HCT116 (cell line): ENCODE data around the gene ZNF516. TPM values are rescaled to one million over a fixed set of nuclear protein-coding genes. Genes with fewer than 3 reads are reported as not detected.

Experiments
- ATAC-seq: fragments of 200-7000 bp; cut with Tn5 transposase; 2 replicates; pipeline ENCODE4 v1.9.1; 2020; ENCODE audit warnings: mild to moderate bottlenecking, moderate library complexity
- BruUV-seq: library from RNA; stranded (reverse); fragments of 400-500 nt; replicated peaks from 2 replicates; lab custom pipeline; 2021; lab: Mats Ljungman, UMichigan
- CTCF ChIA-PET: fragments of 300-600 bp; sonication (Branson Sonifier 250); formaldehyde crosslinking; loops from one replicate; lab custom pipeline; 2021; ENCODE audit warnings: antibody characterized with exemption; lab: Charles Lee
- POLR2A ChIA-PET: fragments of 300-600, 350-600 bp; sonication (Branson Sonifier 250); formaldehyde crosslinking; loops from one replicate; lab custom pipeline; 2021; ENCODE audit warnings: antibody characterized with exemption; lab: Charles Lee
- RAD21 ChIA-PET, 2 experiments: fragments of 300-600 bp; sonication (Branson Sonifier 250); formaldehyde crosslinking; loops; one replicate each; lab custom pipeline; 2023; ENCODE audit warnings: low total read pairs in 2 of 2; ENCODE audit not compliant: uncharacterized antibody in 2 of 2, unreplicated experiment in 2 of 2, low non-redundant PET in 1 of 2; lab: Charles Lee
- DNase-seq: peaks from one replicate; pipeline ENCODE4 v3.0.0-alpha.2; 2010; ENCODE audit warnings: low read depth, low spot score
- H2AFZ ChIP-seq: fragments of 200-600 bp; shearing (Covaris generic), sonication (generic); 2 replicates; pipeline ENCODE4 v1.6.1; 2017; ENCODE audit warnings: low read depth, mixed run types, mixed read lengths, antibody characterized with exemption, low read length; ENCODE audit not compliant: poor library complexity, severe bottlenecking
- H3K27ac ChIP-seq: 2 replicates; pipeline ENCODE4 v1.5.1; 2012; ENCODE audit warnings: low read depth, low read length
- H3K27me3 ChIP-seq: fragments of 200-600 bp; sonication (generic); 2 replicates; pipeline ENCODE4 v1.6.1; 2016; ENCODE audit warnings: mixed run types, low read length, mixed read lengths; ENCODE audit not compliant: insufficient read depth
- H3K36me3 ChIP-seq, 2 experiments: fragments of 200-500 bp in 1 of 2; fragments of 200-600 bp in 1 of 2; sonication (Bioruptor generic) in 1 of 2; sonication (generic) in 1 of 2; 2 replicates each; pipeline versions ENCODE4 v1.5.1 to v1.6.1; 2014 to 2016; ENCODE audit warnings: low read length in 2 of 2, inconsistent platforms in 1 of 2, mixed read lengths in 1 of 2, mixed run types in 1 of 2; ENCODE audit not compliant: insufficient read depth in 2 of 2, control insufficient read depth in 1 of 2
- H3K4me1 ChIP-seq, 2 experiments: fragments of 200-600 bp in 1 of 2; sonication (generic) in 1 of 2; 2 replicates each; pipeline versions ENCODE4 v1.5.1 to v1.6.1; 2012 to 2017; ENCODE audit warnings: low read length in 2 of 2, inconsistent platforms in 1 of 2, mild to moderate bottlenecking in 1 of 2, mixed read lengths in 1 of 2, mixed run types in 1 of 2, moderate library complexity in 1 of 2; ENCODE audit not compliant: insufficient read depth in 2 of 2, control insufficient read depth in 1 of 2
- H3K4me2 ChIP-seq: fragments of 200-600 bp; sonication (generic); 2 replicates; pipeline ENCODE4 v1.6.1; 2017; ENCODE audit warnings: mixed run types, low read length, mixed read lengths
- H3K4me3 ChIP-seq, 2 experiments: fragments of 200-600 bp in 1 of 2; sonication (generic) in 1 of 2; replicated peaks in 1 of 2; 2 replicates each; pipeline ENCODE4 v1.5.1; 2011 to 2016; ENCODE audit warnings: low read length in 2 of 2, control low read depth in 1 of 2, low read depth in 1 of 2, mild to moderate bottlenecking in 1 of 2, mixed read lengths in 1 of 2, mixed run types in 1 of 2
- H3K79me2 ChIP-seq: fragments of 200-600 bp; sonication (generic); 2 replicates; pipeline ENCODE4 v1.6.1; 2017; ENCODE audit warnings: mild to moderate bottlenecking, mixed run types, low read length, moderate library complexity, mixed read lengths; ENCODE audit not compliant: insufficient read depth
- H3K9ac ChIP-seq: fragments of 200-600 bp; sonication (generic); 2 replicates; pipeline ENCODE4 v1.6.1; 2016; ENCODE audit warnings: low read length, mixed read lengths
- H3K9me2 ChIP-seq: fragments of 200-600 bp; sonication (generic), shearing (Covaris generic); 2 replicates; pipeline ENCODE4 v1.6.1; 2017; ENCODE audit warnings: mixed run types, mild to moderate bottlenecking, moderate library complexity; ENCODE audit not compliant: insufficient read depth
- H3K9me3 ChIP-seq, 2 experiments: fragments of 200-500 bp in 1 of 2; fragments of 200-600 bp in 1 of 2; sonication (Bioruptor generic) in 1 of 2; sonication (generic) in 1 of 2; 2 replicates each; pipeline ENCODE4 v1.6.1; 2014 to 2017; ENCODE audit warnings: low read length in 2 of 2, mixed read lengths in 2 of 2, inconsistent platforms in 1 of 2, low read depth in 1 of 2, mild to moderate bottlenecking in 1 of 2, mixed run types in 1 of 2, moderate library complexity in 1 of 2; ENCODE audit not compliant: control insufficient read depth in 1 of 2, insufficient read depth in 1 of 2
- H4K20me1 ChIP-seq: fragments of 200-600 bp; sonication (generic), shearing (Covaris generic); 2 replicates; pipeline ENCODE4 v1.6.1; 2017; ENCODE audit warnings: mixed run types, mild to moderate bottlenecking, moderate library complexity; ENCODE audit not compliant: insufficient read depth
- CBX3 ChIP-seq: IDR thresholded peaks from 2 replicates; pipeline ENCODE4 v1.6.1; 2012; ENCODE audit warnings: low read depth
- CEBPB ChIP-seq: IDR thresholded peaks from 2 replicates; pipeline ENCODE4 v1.6.1; 2012; ENCODE audit warnings: low read depth
- CTCF ChIP-seq, 3 experiments: fragments of 200-600 bp in 1 of 3; sonication (generic) in 1 of 3; IDR thresholded peaks in 2 of 3; conservative IDR thresholded peaks in 1 of 3; 2 replicates each; pipeline ENCODE4 v1.5.1; 2012 to 2017; ENCODE audit warnings: low read depth in 2 of 3, low read length in 2 of 3, antibody characterized with exemption in 1 of 3, borderline replicate concordance in 1 of 3, control low read depth in 1 of 3, mild to moderate bottlenecking in 1 of 3, mixed read lengths in 1 of 3, mixed run types in 1 of 3, moderate library complexity in 1 of 3; ENCODE audit not compliant: insufficient read depth in 1 of 3
- EGR1 ChIP-seq: IDR thresholded peaks from 2 replicates; pipeline ENCODE4 v1.6.1; 2012; ENCODE audit warnings: low read depth
- ELF1 ChIP-seq: IDR thresholded peaks from 2 replicates; pipeline ENCODE4 v1.6.1; 2012; ENCODE audit warnings: low read depth, borderline replicate concordance
- EZH2 ChIP-seq: fragments of 200-600 bp; sonication (generic); IDR thresholded peaks from 2 replicates; pipeline ENCODE4 v1.6.1; 2017; ENCODE audit warnings: antibody characterized with exemption, mixed run types
- RAD21 ChIP-seq: IDR thresholded peaks from 2 replicates; pipeline ENCODE4 v1.6.1; 2012; ENCODE audit warnings: low read depth, mild to moderate bottlenecking
- REST ChIP-seq: IDR thresholded peaks from 2 replicates; pipeline ENCODE4 v1.6.1; 2012; ENCODE audit warnings: low read depth
- SP1 ChIP-seq: IDR thresholded peaks from 2 replicates; pipeline ENCODE4 v1.6.1; 2012; ENCODE audit warnings: low read depth
- SRF ChIP-seq: IDR thresholded peaks from 2 replicates; pipeline ENCODE4 v1.6.1; 2012; ENCODE audit warnings: low read depth
- YY1 ChIP-seq: IDR thresholded peaks from 2 replicates; pipeline ENCODE4 v1.6.1; 2011; ENCODE audit warnings: low read length, low read depth, moderate library complexity, mild to moderate bottlenecking; ENCODE audit not compliant: insufficient replicate concordance; ENCODE audit errors: extremely low read depth
- ZBTB33 ChIP-seq: IDR thresholded peaks from 2 replicates; pipeline ENCODE4 v1.6.1; 2011; ENCODE audit warnings: mild to moderate bottlenecking, low read length, moderate library complexity; ENCODE audit not compliant: insufficient replicate concordance; ENCODE audit errors: extremely low read depth
- intact Hi-C: fragments of 100-400 bp; cut with micrococcal nuclease; formaldehyde crosslinking; loops from 2 replicates; pipeline ENCODE4 v1.10.0; 2022
- total RNA-seq: library from RNA; stranded (reverse); gene quantifications from one replicate; pipeline ENCODE4 v1.2.1, GENCODE V29; 2021; ENCODE audit not compliant: unreplicated experiment

The ZNF516 gene
- total RNA-seq, 1 experiment from 2014 or later: 32.0 TPM

GRCh38 chr18:76483780-76484179 lies 11.3 kb downstream of the ZNF516 start:
- CTCF ChIA-PET: no interaction called here
- Histone ChIP-seq H3K27ac (no peak overlapping the region), H3K4me3 (no peak overlapping the region), H3K27me3 (no peaks in the 10 kb centered on the region), H3K79me2 (peaks cover 16% of the 10 kb centered on the region), H3K36me3 (no peaks in the 10 kb centered on the region), H4K20me1 (no peaks in the 10 kb centered on the region), H3K4me1 (no peaks in the 10 kb centered on the region), H3K9ac (no peak overlapping the region), H3K4me2 (no peak overlapping the region), H3K9me2 (no peaks in the 10 kb centered on the region), H2AFZ (no peak overlapping the region), H3K9me3 (no peaks in the 10 kb centered on the region)
- TF ChIP-seq YY1: no peak
- intact Hi-C loops: no loop called here
- no TSS peak for BruUV-seq
- RAD21 ChIA-PET: no interaction called here
- ATAC-seq (no peak), DNase-seq (no peak)
- POLR2A ChIA-PET: no interaction called here

- H3K4me3 ChIP-seq: no peak overlapping the region
- CTCF ChIA-PET: no interaction called here
- no peak overlapping the region for H3K4me2 ChIP-seq
- BruUV-seq: no TSS peak
- no peaks in the 10 kb centered on the region for H3K9me3 ChIP-seq
- RAD21 ChIA-PET: no interaction called here
- POLR2A ChIA-PET: no interaction called here
- no peak overlapping the region for H3K9ac ChIP-seq
- no peaks in the 10 kb centered on the region for H4K20me1 ChIP-seq
- no peak overlapping the region for H3K27ac ChIP-seq
- no peaks in the 10 kb centered on the region for H3K27me3 ChIP-seq
- DNase-seq (no peak), ATAC-seq (no peak)
- peaks cover under 1% of the 10 kb centered on the region in 2 experiments; a peak in 1 of 4 replicates for H3K4me1 ChIP-seq
- no peaks in the 10 kb centered on the region for H3K9me2 ChIP-seq
- no peak overlapping the region for H2AFZ ChIP-seq
- no peaks in the 10 kb centered on the region for H3K36me3 ChIP-seq
- H3K79me2 ChIP-seq: peaks cover 14% of the 10 kb centered on the region
- intact Hi-C loops: loop anchor here (1.0 kb wide), 1 partner anchor 11 kb away; no protein-coding TSS in a partner anchor
- TF ChIP-seq CEBPB: no peak
- TF ChIP-seq SRF: no peak
- no peak for TF ChIP-seq SP1
- no peak for TF ChIP-seq EZH2
- no peak for TF ChIP-seq CBX3
- TF ChIP-seq EGR1: no peak
- TF ChIP-seq ZBTB33: no peak
- TF ChIP-seq RAD21: no peak
- no peak for TF ChIP-seq REST
- no peak for TF ChIP-seq ELF1
- TF ChIP-seq CTCF (IDR thresholded peaks at IDR 0.05 in 2 of 3, conservative IDR thresholded peaks at IDR 0.05 in 1 of 3; ENCODE audit: borderline replicate concordance in 1 of 3, insufficient read depth in 1 of 3, low read depth in 2 of 3, low read length in 2 of 3): no peak
These were observed 11.9 kb downstream of the ZNF516 start for GRCh38 chr18:76482971-76483691.
